Activated CD4-positive, alpha-beta T cell treated with anti-CD3 and anti-CD28 coated beads, Interleukin-2, amount 50 U/mL, for 24 hours (primary cell): Measurements from ENCODE around the gene GTF3C1.
A peak's percentile ranks its signal among the peaks of the same experiment; 100 is the strongest.
"Not testable (repeated sequence)": the region's sequence is repeated elsewhere in the genome, so short reads cannot be mapped to it uniquely, and the experiment has no call there.

ENCODE experiments used
- DNase-seq, 2 donors: peaks; one replicate each; pipeline ENCODE4 v3.0.0-alpha.2; 2020; ENCODE audit warnings: low read depth in 1 of 2, low spot score in 1 of 2

Gene GTF3C1

GRCh38 chr16:27463741-27464591, 85.7 kb downstream of the GTF3C1 start:
- DNase-seq, result no peak

GRCh38 chr16:27462846-27463682, 86.6 kb downstream of the GTF3C1 start:
- DNase-seq, result no peak

GRCh38 chr16:27462200-27462845, 87.4 kb downstream of the GTF3C1 start:
- DNase-seq, result no peak

GRCh38 chr16:27461483-27462171, 88.1 kb downstream of the GTF3C1 start:
- no peak for DNase-seq

- DNase-seq, result no peak
Measured at GRCh38 chr16:27460663-27461482, 88.8 kb downstream of the GTF3C1 start.

- no peak for DNase-seq
Measured at GRCh38 chr16:27460213-27460612, 89.5 kb downstream of the GTF3C1 start.

GRCh38 chr16:27458987-27459688, 90.6 kb downstream of the GTF3C1 start:
- DNase-seq, result no peak

GRCh38 chr16:27458258-27458657, 91.5 kb downstream of the GTF3C1 start:
- no peak for DNase-seq

GRCh38 chr16:27457605-27457900, 92.2 kb downstream of the GTF3C1 start:
- DNase-seq, result not testable (repeated sequence)

GRCh38 chr16:27455700-27456099, 94.0 kb downstream of the GTF3C1 start:
- no peak for DNase-seq

- no peak for DNase-seq
Measured at GRCh38 chr16:27453494-27453825, 96.3 kb downstream of the GTF3C1 start.

GRCh38 chr16:27452569-27453493, 96.9 kb downstream of the GTF3C1 start:
- DNase-seq, result no peak

- no peak for DNase-seq
Measured at GRCh38 chr16:27450196-27450549, 99.5 kb downstream of the GTF3C1 start.

GRCh38 chr16:27449434-27450195, 100.1 kb downstream of the GTF3C1 start:
- peak in 1 of 2 donors; percentile 51 for DNase-seq

- DNase-seq, result no peak
Measured at GRCh38 chr16:27448532-27449433, 100.9 kb downstream of the GTF3C1 start.

- no peak for DNase-seq
Measured at GRCh38 chr16:27447301-27447700, 102.4 kb downstream of the GTF3C1 start.

GRCh38 chr16:27446721-27447120, 103.0 kb downstream of the GTF3C1 start:
- no peak for DNase-seq
